HL-60 (cell line): ENCODE data around the gene ZIC5.

ENCODE experiments used
- DNase-seq, 2 experiments: peaks; one replicate each; pipeline ENCODE4 v3.0.0-alpha.2; 2010 to 2020; ENCODE audit warnings: low read depth in 1 of 2, low spot score in 1 of 2
- H3K27ac ChIP-seq: fragments of 250-450 bp; sonication (Bioruptor Pico); replicated peaks from 2 replicates; pipeline ENCODE4 v1.5.1; 2020; ENCODE audit warnings: mild to moderate bottlenecking, moderate library complexity
- H3K27me3 ChIP-seq: fragments of 250-450 bp; sonication (Bioruptor Pico); 2 replicates; pipeline ENCODE4 v1.5.1; 2021; ENCODE audit warnings: mild to moderate bottlenecking, moderate library complexity; ENCODE audit not compliant: insufficient read depth, poor library complexity, severe bottlenecking
- H3K4me3 ChIP-seq: replicated peaks from 2 replicates; pipeline ENCODE4 v1.5.1; 2011; ENCODE audit warnings: mild to moderate bottlenecking, control low read depth, low read length; ENCODE audit not compliant: insufficient read depth
- GABPA ChIP-seq: IDR thresholded peaks from 2 replicates; pipeline ENCODE4 v1.6.1; 2012; ENCODE audit warnings: low read depth
- POLR2AphosphoS5 ChIP-seq: IDR thresholded peaks from 2 replicates; pipeline ENCODE4 v1.6.1; 2012; ENCODE audit warnings: low read depth
- SPI1 ChIP-seq: IDR thresholded peaks from 2 replicates; pipeline ENCODE4 v1.6.1; 2012; ENCODE audit warnings: low read depth, mild to moderate bottlenecking, borderline replicate concordance
- TF ChIP-seq, protein P1 (sequence below): IDR thresholded peaks from one replicate; pipeline ENCODE4 v1.5.1; 2011; ENCODE audit warnings: low read length, control low read depth, inconsistent platforms; ENCODE audit not compliant: insufficient read depth
- TF ChIP-seq, protein P2 (sequence below): IDR thresholded peaks from 2 replicates; pipeline ENCODE4 v1.6.1; 2012; ENCODE audit warnings: low read depth; ENCODE audit not compliant: insufficient replicate concordance

The ZIC5 gene

DNA sequence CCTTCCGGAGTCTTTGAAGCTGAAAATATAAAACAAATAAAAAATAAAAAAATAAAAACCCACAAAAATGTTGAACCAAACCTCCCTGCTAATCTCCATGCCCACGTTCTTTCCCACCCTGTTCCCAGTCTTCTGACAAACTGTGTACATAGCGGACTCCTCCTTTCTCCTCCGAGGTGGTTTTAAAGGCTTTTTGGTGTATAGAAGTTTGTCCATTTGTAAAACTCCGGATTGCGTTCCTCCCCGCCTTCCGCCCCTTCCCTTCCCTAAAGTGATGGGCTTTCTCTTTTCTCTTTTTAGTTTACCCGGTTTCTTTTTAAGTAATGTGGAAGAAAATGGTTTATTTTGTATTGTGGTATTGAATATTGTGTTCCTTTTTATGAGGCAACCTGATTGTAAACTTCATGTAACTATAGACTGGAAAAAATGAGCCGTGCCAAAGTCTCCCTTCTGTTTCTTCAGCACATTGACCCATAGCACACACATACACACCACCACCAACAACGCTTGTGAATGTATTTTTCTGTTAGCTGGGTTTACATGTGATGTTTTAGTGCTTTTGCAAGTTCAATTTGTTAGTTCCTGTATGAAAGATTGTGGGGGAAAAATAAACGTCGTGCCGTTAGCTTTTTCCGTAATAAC lies 14.4 kb upstream of the ZIC5 start:
- H3K27me3 ChIP-seq = peaks cover 85% of the 10 kb centered on the region
- no peak overlapping the region for H3K27ac ChIP-seq
- TF ChIP-seq, protein P1, sequence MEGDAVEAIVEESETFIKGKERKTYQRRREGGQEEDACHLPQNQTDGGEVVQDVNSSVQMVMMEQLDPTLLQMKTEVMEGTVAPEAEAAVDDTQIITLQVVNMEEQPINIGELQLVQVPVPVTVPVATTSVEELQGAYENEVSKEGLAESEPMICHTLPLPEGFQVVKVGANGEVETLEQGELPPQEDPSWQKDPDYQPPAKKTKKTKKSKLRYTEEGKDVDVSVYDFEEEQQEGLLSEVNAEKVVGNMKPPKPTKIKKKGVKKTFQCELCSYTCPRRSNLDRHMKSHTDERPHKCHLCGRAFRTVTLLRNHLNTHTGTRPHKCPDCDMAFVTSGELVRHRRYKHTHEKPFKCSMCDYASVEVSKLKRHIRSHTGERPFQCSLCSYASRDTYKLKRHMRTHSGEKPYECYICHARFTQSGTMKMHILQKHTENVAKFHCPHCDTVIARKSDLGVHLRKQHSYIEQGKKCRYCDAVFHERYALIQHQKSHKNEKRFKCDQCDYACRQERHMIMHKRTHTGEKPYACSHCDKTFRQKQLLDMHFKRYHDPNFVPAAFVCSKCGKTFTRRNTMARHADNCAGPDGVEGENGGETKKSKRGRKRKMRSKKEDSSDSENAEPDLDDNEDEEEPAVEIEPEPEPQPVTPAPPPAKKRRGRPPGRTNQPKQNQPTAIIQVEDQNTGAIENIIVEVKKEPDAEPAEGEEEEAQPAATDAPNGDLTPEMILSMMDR = no peak
- TF ChIP-seq POLR2AphosphoS5 (no peak), SPI1 (no peak), GABPA (no peak)
- TF ChIP-seq, protein P2, sequence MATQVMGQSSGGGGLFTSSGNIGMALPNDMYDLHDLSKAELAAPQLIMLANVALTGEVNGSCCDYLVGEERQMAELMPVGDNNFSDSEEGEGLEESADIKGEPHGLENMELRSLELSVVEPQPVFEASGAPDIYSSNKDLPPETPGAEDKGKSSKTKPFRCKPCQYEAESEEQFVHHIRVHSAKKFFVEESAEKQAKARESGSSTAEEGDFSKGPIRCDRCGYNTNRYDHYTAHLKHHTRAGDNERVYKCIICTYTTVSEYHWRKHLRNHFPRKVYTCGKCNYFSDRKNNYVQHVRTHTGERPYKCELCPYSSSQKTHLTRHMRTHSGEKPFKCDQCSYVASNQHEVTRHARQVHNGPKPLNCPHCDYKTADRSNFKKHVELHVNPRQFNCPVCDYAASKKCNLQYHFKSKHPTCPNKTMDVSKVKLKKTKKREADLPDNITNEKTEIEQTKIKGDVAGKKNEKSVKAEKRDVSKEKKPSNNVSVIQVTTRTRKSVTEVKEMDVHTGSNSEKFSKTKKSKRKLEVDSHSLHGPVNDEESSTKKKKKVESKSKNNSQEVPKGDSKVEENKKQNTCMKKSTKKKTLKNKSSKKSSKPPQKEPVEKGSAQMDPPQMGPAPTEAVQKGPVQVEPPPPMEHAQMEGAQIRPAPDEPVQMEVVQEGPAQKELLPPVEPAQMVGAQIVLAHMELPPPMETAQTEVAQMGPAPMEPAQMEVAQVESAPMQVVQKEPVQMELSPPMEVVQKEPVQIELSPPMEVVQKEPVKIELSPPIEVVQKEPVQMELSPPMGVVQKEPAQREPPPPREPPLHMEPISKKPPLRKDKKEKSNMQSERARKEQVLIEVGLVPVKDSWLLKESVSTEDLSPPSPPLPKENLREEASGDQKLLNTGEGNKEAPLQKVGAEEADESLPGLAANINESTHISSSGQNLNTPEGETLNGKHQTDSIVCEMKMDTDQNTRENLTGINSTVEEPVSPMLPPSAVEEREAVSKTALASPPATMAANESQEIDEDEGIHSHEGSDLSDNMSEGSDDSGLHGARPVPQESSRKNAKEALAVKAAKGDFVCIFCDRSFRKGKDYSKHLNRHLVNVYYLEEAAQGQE = no peak
- H3K4me3 ChIP-seq = no peak overlapping the region
- no peak for DNase-seq

DNA sequence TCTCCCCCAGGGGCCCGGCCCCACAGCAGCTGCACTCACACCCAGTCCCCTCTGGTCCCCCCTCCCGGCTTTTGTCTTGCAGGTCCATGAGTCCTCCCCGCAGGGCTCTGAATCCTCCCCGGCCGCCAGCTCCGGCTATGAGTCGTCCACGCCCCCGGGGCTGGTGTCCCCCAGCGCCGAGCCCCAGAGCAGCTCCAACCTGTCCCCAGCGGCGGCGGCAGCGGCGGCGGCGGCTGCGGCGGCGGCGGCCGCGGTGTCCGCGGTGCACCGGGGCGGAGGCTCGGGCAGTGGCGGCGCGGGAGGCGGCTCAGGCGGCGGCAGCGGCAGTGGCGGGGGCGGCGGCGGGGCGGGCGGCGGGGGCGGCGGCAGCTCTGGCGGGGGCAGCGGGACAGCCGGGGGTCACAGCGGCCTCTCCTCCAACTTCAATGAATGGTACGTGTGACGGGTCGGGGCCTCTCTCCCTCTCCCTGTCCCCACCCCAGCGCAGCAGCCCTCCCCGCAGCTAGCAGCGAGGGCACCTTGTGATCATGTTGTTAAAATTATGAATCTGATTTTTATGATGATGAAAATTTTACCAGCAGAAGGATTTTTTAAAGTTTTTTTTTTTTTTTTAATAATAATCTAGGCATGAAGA lies 13.8 kb upstream of the ZIC5 start:
- H3K4me3 ChIP-seq = no peak overlapping the region
- TF ChIP-seq POLR2AphosphoS5 = no peak
- no peak for TF ChIP-seq SPI1
- TF ChIP-seq, protein P1 = no peak
- TF ChIP-seq, protein P2 = no peak
- TF ChIP-seq GABPA = no peak
- H3K27me3 ChIP-seq = peaks cover 82% of the 10 kb centered on the region
- DNase-seq = no peak
- H3K27ac ChIP-seq = no peak overlapping the region

DNA sequence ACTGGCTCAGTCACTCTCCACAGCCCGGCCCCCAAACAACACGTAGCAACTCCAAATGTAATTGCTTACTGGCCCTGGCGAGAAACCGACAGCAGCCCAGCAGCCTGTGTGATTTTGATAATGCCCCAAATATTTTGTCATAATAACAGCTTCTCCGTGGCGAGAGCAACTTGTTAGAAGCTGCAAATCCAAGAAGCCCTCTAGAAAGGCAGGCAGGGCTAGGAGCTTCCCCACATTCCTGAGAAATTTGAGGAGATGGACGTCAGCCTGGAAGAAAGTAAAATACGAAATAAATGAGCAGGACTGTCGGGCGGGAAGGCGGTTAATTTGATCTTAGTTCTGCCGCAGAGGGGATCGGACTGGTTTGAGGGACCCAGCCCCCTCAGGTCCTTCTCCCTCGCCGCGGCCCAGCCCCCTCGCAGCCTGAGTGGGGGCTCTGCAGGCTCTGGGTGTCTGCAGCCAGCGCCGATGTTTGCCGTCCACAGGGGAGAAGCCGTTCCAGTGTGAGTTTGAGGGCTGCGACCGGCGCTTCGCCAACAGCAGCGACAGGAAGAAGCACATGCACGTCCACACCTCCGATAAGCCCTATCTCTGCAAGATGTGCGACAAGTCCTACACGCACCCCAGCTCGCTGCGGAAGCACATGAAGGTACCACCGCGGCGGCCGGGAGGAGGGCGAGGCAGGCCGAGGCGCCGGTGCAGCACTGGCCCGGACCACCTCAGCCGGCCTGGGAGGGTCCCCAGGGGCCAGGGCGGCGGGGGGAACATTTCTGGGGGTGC lies 13.1 kb upstream of the ZIC5 start:
- no peak for DNase-seq
- Histone ChIP-seq H3K27me3 (peaks cover 80% of the 10 kb centered on the region), H3K27ac (no peak overlapping the region), H3K4me3 (no peak overlapping the region)
- no peak for TF ChIP-seq GABPA
- TF ChIP-seq, protein P2 = no peak
- TF ChIP-seq POLR2AphosphoS5 = no peak
- TF ChIP-seq, protein P1 = no peak
- TF ChIP-seq SPI1 = no peak
